Measurements from ENCODE around the gene PPARG. TPM values are rescaled to one million over a fixed set of nuclear protein-coding genes. Genes with fewer than 3 reads are reported as not detected.

Gene PPARG
- polyA plus RNA-seq, 1 of the 3 experiments (the other 2 are of a cell fraction), result 2.8 TPM

- Histone ChIP-seq H3F3A (replicated peaks; ENCODE audit: insufficient read depth) (no peaks in the 10 kb centered on the region), H3K9me3 (no peaks in the 10 kb centered on the region), H3K9me2 (no peaks in the 10 kb centered on the region), H3K4me1 (ENCODE audit: control insufficient read depth in 1 of 2, insufficient read depth in 2 of 2, low read depth in 1 of 2, low read length in 1 of 2) (no peaks in the 10 kb centered on the region), H3K36me3 (replicated peaks in 1 of 2; ENCODE audit: control insufficient read depth in 1 of 2, insufficient read depth in 2 of 2, low read length in 1 of 2) (no peaks in the 10 kb centered on the region), H3K27ac (ENCODE audit: low read depth in 2 of 2, low read length in 1 of 2) (no peak overlapping the region), H3K79me2 (ENCODE audit: insufficient read depth) (no peaks in the 10 kb centered on the region), H3K9ac (no peak overlapping the region), H3K27me3 (ENCODE audit: insufficient read depth) (no peaks in the 10 kb centered on the region), H3K4me2 (no peak overlapping the region), H4K20me1 (ENCODE audit: insufficient read depth) (no peaks in the 10 kb centered on the region), H3K4me3 (ENCODE audit: low read depth in 2 of 2, low read length in 1 of 2) (no peak overlapping the region), H2AFZ (ENCODE audit: low read depth) (no peak overlapping the region)
- 35% methylated on average over 2 of the region's 2 CpGs for WGBS (ENCODE audit: low lambda C conversion rate)
- ChIA-PET CTCF (no interaction called here), POLR2A (no interaction called here)
- DNase-seq, result no peak
- TF ChIP-seq POLR2AphosphoS5 (IDR thresholded peaks at IDR 0.05; ENCODE audit: low read depth, low read length) (no peak), TCF12 (IDR thresholded peaks at IDR 0.05) (no peak), RFX5 (IDR thresholded peaks at IDR 0.05; ENCODE audit: low read length) (no peak), ZBTB33 (IDR thresholded peaks at IDR 0.05; ENCODE audit: borderline replicate concordance, low read depth) (no peak), SIN3A (IDR thresholded peaks at IDR 0.05; ENCODE audit: borderline replicate concordance, low read depth, low read length) (no peak), IRF3 (IDR thresholded peaks at IDR 0.05; ENCODE audit: low read depth, low read length) (no peak), RCOR1 (IDR thresholded peaks at IDR 0.05; ENCODE audit: low read length) (no peak), TAF1 (IDR thresholded peaks at IDR 0.05; ENCODE audit: borderline replicate concordance, low read depth, low read length) (no peak), NRF1 (IDR thresholded peaks at IDR 0.05; ENCODE audit: low read depth, low read length) (no peak), RAD21 (IDR thresholded peaks at IDR 0.05; ENCODE audit: low read length) (no peak), JUND (IDR thresholded peaks at IDR 0.05) (no peak), REST (IDR thresholded peaks at IDR 0.05; ENCODE audit: low read depth, low read length) (no peak), GABPA (IDR thresholded peaks at IDR 0.05; ENCODE audit: low read depth) (no peak), NFIC (IDR thresholded peaks at IDR 0.05; ENCODE audit: borderline replicate concordance) (no peak), RXRA (IDR thresholded peaks at IDR 0.05; ENCODE audit: borderline replicate concordance, low read depth) (no peak), FOXM1 (IDR thresholded peaks at IDR 0.05; ENCODE audit: low read depth) (no peak), USF2 (IDR thresholded peaks at IDR 0.05; ENCODE audit: borderline replicate concordance, low read depth, low read length) (no peak), GATA2 (CRISPR knock-in tag; IDR thresholded peaks at IDR 0.05) (no peak)
Observed at GRCh38 chr3:12242772-12243171, 46.1 kb upstream of the PPARG start.

All from SK-N-SH (cell line).